WTC11 (cell line): ENCODE data around the gene ZNRF2.

Experiments
- ESRRA ChIP-seq: sonication (generic); formaldehyde crosslinking; IDR thresholded peaks from 2 replicates; pipeline ENCODE4 v1.8.1; 2022; ENCODE audit warnings: mild to moderate bottlenecking, missing genetic modification reagents, borderline replicate concordance
- GABPB1 ChIP-seq: sonication (generic); formaldehyde crosslinking; IDR thresholded peaks from 2 replicates; pipeline ENCODE4 v1.8.1; 2023; ENCODE audit warnings: mild to moderate bottlenecking, missing genetic modification reagents
- KAT7 ChIP-seq: sonication (generic); formaldehyde crosslinking; IDR thresholded peaks from 2 replicates; pipeline ENCODE4 v1.8.1; 2023; ENCODE audit warnings: missing genetic modification reagents, mild to moderate bottlenecking, borderline replicate concordance
- SMAD4 ChIP-seq: sonication (generic); formaldehyde crosslinking; IDR thresholded peaks from 2 replicates; pipeline ENCODE4 v1.8.0; 2022; ENCODE audit warnings: mild to moderate bottlenecking, missing genetic modification reagents
- SP1 ChIP-seq: sonication (generic); formaldehyde crosslinking; conservative IDR thresholded peaks from 2 replicates; pipeline ENCODE4 v1.8.1; 2022; ENCODE audit warnings: missing genetic modification reagents
- ZNF317 ChIP-seq: sonication (generic); formaldehyde crosslinking; IDR thresholded peaks from 2 replicates; pipeline ENCODE4 v1.8.1; 2023; ENCODE audit warnings: low read depth, mild to moderate bottlenecking, moderate library complexity, missing genetic modification reagents, borderline replicate concordance
- ZNF423 ChIP-seq: fragments of 250-450 bp; sonication (Bioruptor Pico); IDR thresholded peaks from 2 replicates; pipeline ENCODE4 v2.1.2; 2022; ENCODE audit warnings: mild to moderate bottlenecking, moderate library complexity
- ZNF425 ChIP-seq: fragments of 250-450 bp; sonication (Bioruptor Pico); conservative IDR thresholded peaks from 2 replicates; pipeline ENCODE4 v1.9.0; 2021; ENCODE audit warnings: mild to moderate bottlenecking
- TF ChIP-seq, protein P1 (sequence below): fragments of 200-600 bp; IDR thresholded peaks from 2 replicates; pipeline ENCODE4 v1.8.0; 2022; ENCODE audit warnings: antibody characterized with exemption
- TF ChIP-seq, protein P2 (sequence below): fragments of 250-450 bp; sonication (Bioruptor Pico); IDR thresholded peaks from 2 replicates; pipeline ENCODE4 v1.8.0; 2021; ENCODE audit warnings: mild to moderate bottlenecking

- no peak for TF ChIP-seq SMAD4 (CRISPR knock-in tag)
- no peak for TF ChIP-seq ESRRA (CRISPR knock-in tag)
- TF ChIP-seq, protein P1, sequence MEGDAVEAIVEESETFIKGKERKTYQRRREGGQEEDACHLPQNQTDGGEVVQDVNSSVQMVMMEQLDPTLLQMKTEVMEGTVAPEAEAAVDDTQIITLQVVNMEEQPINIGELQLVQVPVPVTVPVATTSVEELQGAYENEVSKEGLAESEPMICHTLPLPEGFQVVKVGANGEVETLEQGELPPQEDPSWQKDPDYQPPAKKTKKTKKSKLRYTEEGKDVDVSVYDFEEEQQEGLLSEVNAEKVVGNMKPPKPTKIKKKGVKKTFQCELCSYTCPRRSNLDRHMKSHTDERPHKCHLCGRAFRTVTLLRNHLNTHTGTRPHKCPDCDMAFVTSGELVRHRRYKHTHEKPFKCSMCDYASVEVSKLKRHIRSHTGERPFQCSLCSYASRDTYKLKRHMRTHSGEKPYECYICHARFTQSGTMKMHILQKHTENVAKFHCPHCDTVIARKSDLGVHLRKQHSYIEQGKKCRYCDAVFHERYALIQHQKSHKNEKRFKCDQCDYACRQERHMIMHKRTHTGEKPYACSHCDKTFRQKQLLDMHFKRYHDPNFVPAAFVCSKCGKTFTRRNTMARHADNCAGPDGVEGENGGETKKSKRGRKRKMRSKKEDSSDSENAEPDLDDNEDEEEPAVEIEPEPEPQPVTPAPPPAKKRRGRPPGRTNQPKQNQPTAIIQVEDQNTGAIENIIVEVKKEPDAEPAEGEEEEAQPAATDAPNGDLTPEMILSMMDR, result no peak
- TF ChIP-seq ZNF423 (CRISPR knock-in tag), result no peak
- no peak for TF ChIP-seq SP1
- no peak for TF ChIP-seq ZNF425 (CRISPR knock-in tag)
- TF ChIP-seq ZNF317, result no peak
- TF ChIP-seq GABPB1 (CRISPR knock-in tag), result no peak
- no peak for TF ChIP-seq KAT7
- TF ChIP-seq, protein P2, sequence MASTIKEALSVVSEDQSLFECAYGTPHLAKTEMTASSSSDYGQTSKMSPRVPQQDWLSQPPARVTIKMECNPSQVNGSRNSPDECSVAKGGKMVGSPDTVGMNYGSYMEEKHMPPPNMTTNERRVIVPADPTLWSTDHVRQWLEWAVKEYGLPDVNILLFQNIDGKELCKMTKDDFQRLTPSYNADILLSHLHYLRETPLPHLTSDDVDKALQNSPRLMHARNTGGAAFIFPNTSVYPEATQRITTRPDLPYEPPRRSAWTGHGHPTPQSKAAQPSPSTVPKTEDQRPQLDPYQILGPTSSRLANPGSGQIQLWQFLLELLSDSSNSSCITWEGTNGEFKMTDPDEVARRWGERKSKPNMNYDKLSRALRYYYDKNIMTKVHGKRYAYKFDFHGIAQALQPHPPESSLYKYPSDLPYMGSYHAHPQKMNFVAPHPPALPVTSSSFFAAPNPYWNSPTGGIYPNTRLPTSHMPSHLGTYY, result no peak
These were observed 111.3 kb downstream of the ZNRF2 start for GRCh38 chr7:30395676-30396075.
